HG03432 (cell line): ENCODE results near the gene NFYC.

Experiments used
- ATAC-seq: cut with Tn5 transposase; IDR thresholded peaks from one replicate; pipeline ENCODE4 v1.9.1; 2021; ENCODE audit warnings: mild to moderate bottlenecking, moderate library complexity; ENCODE audit not compliant: unreplicated experiment

NFYC gene

GRCh38 chr1:40756523-40756922, 65.0 kb downstream of the NFYC start:
- ATAC-seq: no peak

GRCh38 chr1:40757084-40757483, 65.6 kb downstream of the NFYC start:
- ATAC-seq: no peak

- no peak for ATAC-seq
Observed at GRCh38 chr1:40758004-40758403, 66.5 kb downstream of the NFYC start.

DNA sequence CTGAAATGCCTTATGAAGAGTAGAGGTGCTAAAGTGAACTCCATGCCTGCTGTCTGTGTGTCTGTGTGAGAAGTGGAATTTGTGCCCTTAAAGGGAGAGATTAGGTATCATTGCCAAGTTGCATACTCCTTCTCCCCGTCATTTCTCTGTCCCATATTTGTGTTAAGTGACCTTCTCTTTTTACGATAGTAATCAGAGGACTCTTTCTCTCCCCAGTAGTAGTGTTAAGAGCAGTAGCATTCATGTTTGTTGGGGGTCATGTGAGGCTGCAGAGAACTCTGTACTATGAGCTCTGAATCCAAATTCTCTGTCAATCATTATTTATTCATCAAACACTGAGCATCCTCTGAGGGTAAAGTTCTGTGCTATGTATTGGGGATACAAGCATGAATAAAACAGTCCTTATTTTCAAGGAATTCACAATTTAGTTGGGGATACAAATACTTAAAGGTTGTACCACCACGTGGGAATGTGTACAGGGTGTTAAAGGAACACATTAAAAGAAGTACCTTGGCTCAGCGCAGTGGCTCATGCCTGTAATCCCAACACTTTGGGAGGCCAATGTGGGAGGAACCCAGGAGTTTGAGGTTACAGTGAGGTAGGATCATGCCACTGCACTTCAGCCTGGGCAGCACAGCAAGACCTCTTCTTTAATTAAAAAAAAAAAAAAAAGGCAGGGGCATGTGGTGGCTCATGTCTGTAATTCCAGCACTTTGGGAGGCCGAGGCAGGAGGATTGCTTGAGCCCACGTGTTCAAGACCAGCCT, 67.3 kb downstream of the NFYC start:
- ATAC-seq: no peak

- no peak for ATAC-seq
Observed at GRCh38 chr1:40760984-40761383, 69.5 kb downstream of the NFYC start.

DNA sequence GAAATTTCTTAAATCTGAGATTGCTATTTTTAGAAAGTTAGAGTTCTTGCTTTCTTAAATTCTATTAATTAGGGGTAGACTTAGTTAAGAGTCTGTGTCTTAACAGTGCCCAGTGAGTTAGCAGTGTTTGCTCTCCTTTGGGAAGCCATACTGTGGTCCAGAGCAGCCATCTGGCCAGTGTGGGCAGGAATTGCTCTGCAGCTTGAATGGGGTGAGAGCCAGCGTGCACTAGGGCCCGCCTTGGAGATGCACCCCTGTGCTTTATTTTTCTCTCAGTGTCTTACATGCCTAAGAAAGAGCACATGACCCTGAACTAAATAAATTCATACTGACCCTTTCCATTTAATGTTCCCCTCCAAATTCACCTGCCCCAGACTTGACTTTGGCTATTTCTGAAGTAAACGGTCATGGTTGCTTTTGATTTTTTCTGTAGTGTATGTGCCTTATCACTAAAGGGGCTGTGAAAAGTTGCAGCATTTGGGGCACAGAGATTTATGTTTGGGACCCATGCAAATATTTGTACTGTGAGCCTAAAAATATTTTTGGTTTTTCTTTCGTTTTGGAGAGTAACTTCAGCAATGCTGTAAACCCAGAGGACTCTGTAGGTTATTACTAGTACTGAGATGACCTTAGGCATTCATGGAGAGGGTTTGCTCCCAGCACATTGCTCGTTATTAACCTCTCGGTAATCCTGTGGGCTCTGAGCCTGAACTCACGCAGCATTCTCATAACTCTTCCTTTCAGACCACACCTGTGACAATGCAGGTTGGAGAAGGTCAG, 70.8 kb downstream of the NFYC start:
- ATAC-seq: peak; percentile 59

GRCh38 chr1:40763742-40764532, 72.4 kb downstream of the NFYC start:
- no peak for ATAC-seq

DNA sequence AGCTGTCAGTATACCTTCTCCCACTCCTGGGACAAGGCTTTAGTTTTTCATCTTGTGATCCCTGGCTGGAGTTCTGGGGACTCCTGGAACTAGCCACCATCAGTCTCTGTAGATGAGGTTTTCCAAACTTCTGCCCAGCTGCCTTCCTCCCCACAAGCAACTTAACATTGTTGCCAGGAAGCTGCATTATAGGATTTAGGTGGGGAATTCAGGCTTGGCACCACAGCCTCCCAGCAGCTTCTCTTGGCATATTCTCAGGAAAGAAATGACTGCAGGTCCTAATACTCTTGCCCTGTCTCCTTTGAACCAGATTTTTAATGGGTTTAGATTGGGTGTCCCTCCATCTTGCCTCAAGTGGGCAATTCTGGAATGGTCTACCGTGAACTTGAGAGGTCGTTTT, 73.5 kb downstream of the NFYC start:
- no peak for ATAC-seq

DNA sequence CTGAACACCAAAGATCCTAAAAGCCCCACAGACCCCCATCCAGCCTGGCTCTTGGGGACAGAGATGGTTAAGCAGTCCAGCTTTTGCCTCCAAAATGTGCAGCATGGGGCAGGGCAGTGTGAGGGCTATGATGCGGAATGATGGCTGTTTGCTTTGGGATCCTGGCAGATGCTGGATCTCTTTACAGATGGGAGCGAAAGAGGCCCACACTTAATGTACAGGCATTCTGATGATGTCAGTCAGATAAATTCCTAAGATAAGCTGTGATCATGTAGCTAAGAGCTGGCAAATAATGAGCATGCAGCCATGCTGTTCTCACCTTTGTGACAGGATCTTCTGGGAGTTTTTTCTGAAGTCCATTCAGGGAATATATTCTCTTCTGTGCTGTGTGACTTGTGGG, 74.5 kb downstream of the NFYC start:
- no peak for ATAC-seq

- no peak for ATAC-seq
Observed at GRCh38 chr1:40766560-40766959, 75.1 kb downstream of the NFYC start.

DNA sequence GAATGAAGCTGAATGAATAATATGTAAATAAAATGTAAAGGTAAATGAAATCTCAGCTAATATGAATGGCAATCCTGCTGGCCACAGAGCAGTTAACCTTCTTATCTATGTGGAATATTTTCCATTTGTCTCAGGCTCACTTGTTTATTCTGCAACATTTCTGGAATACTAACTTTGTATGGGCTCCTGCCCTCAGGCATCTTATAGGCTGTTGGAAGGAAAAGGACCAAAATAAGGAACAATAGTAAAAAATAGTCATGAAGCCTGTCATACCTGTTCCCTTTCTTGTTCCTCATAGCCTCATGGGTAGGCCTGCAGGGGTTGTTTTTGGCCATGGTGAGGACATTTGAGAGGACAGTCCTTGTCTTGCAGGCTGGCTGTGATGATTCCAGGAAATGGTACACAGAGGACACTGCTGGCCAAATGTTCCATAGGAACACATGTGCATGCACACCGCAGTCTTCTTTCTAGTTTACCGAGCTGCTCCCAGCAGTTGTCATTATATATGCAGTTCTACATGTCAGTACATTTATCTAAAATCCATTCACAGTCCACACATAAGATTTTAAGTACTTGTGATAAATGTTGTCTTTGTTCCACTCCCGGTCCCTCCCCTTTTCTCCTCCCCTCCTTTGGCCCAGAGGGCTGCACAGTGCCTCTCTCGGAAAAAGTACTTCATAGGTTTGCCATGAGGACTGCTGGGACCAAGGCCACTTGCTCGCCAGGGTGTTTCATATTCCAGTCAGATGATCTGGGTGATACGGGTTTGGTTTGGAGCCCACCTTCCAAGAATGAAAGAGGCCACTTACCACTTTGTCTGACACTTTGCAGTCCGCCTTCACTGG, 76.9 kb downstream of the NFYC start:
- no peak for ATAC-seq

DNA sequence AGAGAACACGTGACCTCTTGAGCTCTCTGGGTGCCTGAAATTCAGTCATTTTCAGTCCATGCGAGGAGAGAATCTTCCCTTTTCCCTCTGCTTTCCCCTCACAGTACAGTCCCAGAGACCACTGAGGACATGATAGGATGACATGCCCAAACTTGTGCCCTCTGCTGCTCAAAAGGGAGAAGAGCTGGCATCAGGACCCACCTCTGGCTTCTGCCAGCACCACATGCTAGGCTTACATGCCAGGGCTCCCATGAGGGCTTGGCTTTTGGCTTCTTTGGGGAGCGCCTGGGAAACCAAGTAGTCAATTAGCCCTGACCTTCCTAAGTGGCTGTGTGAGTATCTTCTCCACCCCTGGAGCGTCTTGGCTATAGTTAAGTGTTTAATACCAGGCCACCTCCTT, 78.3 kb downstream of the NFYC start:
- no peak for ATAC-seq

GRCh38 chr1:40770296-40771070, 79.0 kb downstream of the NFYC start:
- no peak for ATAC-seq

- ATAC-seq: no peak
Observed at GRCh38 chr1:40772146-40772955, 80.8 kb downstream of the NFYC start.

DNA sequence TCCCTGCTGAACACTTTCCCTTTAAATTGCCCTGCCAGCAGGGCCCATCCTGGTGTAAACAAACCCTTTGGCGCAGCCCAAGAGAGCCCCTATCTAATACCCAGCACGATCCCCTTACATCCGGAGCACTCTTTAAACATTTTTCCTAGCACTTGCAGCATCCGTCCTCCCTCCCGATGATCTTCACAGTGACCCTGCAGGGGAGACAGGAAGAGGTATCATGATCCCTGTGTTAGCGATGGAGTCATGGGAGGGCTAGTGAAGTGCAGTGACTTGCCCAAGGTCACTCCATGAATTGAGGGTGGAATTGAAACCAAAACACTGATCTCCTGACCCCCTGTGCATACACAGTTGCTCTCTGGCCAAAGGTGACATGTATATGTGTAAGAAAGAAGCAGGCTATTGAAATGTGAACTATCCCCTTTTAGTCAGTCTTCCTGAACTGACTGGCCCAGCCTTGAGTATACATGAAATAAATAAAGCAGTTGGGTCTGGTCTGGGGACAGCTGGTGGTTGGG, 82.3 kb downstream of the NFYC start:
- ATAC-seq: no peak

DNA sequence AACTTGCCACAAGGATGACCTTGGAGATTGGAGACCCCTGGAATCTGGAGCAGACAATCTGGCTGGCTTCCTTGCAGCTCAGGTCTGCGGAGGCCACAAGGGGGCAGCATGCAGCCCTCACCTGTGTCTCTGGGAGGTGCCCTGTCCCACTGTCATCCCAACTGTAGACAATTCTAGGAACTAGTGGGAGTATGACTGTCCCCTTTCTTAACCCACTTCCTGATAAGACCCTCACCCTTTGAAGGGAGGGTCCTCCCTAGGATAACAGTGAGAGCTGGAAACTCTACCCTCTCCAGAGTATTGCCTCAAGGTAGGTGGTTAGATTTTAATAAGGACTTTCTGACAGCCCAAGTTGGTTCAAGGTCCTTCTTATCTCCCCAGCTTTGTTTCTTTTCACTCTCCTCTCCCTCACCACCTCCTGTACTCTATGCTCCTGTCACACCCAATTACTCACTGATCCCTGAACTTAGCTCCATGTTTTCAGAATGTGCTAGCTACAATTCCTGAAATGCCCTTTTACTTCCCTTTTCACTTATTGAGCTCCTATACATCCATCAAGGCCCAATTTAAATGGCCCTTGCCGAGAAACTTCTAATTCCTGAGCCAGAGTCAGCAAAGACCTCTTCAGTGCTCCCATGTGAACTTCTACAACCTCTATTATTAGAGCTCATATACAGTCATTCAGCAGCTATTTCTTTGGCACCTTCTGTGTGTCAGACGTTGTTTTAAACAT, 82.9 kb downstream of the NFYC start:
- no peak for ATAC-seq

GRCh38 chr1:40776236-40777072, 85.0 kb downstream of the NFYC start:
- ATAC-seq: no peak
